Measurements from ENCODE around the gene IFT81.

DNA sequence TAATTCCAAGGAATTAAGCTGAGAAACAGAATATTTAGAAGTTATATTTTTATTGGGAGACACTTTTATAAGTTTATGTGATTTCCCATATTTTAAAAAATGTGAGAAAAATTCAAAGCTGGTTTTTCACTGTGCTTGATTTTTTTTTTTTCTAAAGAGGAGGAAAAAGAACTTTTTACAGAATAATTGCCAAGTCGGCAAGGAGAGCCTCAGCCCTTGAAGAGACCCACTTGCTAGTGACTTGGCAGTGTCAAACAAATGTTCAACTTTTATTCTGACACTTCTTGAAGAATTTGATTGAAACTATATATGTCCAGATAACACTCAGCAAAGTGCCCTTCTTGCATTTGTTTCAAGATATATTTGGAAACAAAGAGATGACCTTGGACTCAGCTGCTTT is 104.6 kb downstream of the IFT81 start:
- TF ChIP-seq, protein P1, sequence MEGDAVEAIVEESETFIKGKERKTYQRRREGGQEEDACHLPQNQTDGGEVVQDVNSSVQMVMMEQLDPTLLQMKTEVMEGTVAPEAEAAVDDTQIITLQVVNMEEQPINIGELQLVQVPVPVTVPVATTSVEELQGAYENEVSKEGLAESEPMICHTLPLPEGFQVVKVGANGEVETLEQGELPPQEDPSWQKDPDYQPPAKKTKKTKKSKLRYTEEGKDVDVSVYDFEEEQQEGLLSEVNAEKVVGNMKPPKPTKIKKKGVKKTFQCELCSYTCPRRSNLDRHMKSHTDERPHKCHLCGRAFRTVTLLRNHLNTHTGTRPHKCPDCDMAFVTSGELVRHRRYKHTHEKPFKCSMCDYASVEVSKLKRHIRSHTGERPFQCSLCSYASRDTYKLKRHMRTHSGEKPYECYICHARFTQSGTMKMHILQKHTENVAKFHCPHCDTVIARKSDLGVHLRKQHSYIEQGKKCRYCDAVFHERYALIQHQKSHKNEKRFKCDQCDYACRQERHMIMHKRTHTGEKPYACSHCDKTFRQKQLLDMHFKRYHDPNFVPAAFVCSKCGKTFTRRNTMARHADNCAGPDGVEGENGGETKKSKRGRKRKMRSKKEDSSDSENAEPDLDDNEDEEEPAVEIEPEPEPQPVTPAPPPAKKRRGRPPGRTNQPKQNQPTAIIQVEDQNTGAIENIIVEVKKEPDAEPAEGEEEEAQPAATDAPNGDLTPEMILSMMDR (IDR thresholded peaks at IDR 0.05) = no peak
- TF ChIP-seq, protein P2, sequence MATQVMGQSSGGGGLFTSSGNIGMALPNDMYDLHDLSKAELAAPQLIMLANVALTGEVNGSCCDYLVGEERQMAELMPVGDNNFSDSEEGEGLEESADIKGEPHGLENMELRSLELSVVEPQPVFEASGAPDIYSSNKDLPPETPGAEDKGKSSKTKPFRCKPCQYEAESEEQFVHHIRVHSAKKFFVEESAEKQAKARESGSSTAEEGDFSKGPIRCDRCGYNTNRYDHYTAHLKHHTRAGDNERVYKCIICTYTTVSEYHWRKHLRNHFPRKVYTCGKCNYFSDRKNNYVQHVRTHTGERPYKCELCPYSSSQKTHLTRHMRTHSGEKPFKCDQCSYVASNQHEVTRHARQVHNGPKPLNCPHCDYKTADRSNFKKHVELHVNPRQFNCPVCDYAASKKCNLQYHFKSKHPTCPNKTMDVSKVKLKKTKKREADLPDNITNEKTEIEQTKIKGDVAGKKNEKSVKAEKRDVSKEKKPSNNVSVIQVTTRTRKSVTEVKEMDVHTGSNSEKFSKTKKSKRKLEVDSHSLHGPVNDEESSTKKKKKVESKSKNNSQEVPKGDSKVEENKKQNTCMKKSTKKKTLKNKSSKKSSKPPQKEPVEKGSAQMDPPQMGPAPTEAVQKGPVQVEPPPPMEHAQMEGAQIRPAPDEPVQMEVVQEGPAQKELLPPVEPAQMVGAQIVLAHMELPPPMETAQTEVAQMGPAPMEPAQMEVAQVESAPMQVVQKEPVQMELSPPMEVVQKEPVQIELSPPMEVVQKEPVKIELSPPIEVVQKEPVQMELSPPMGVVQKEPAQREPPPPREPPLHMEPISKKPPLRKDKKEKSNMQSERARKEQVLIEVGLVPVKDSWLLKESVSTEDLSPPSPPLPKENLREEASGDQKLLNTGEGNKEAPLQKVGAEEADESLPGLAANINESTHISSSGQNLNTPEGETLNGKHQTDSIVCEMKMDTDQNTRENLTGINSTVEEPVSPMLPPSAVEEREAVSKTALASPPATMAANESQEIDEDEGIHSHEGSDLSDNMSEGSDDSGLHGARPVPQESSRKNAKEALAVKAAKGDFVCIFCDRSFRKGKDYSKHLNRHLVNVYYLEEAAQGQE (IDR thresholded peaks at IDR 0.05; ENCODE audit: insufficient read depth in 1 of 2, low read depth in 2 of 2, low read length in 1 of 2) = no peak
- TF ChIP-seq POLR2AphosphoS5 (IDR thresholded peaks at IDR 0.05; ENCODE audit: low read depth, low read length) = no peak

Measured in Panc1 (cell line).